22Rv1 (cell line): Measurements from ENCODE around the gene RAB19.

ENCODE experiments used
- H3K27ac ChIP-seq: fragments of 450-650 bp; 2 replicates; pipeline ENCODE4 v1.5.1; 2017
- CTCF ChIP-seq: fragments of 450-650 bp; IDR thresholded peaks from 2 replicates; pipeline ENCODE4 v1.5.1; 2017; ENCODE audit warnings: mild to moderate bottlenecking
- ZFX ChIP-seq: fragments of 450-650 bp; IDR thresholded peaks from 2 replicates; pipeline ENCODE4 v1.6.1; 2017; ENCODE audit warnings: antibody characterized with exemption, borderline replicate concordance

The RAB19 gene

DNA sequence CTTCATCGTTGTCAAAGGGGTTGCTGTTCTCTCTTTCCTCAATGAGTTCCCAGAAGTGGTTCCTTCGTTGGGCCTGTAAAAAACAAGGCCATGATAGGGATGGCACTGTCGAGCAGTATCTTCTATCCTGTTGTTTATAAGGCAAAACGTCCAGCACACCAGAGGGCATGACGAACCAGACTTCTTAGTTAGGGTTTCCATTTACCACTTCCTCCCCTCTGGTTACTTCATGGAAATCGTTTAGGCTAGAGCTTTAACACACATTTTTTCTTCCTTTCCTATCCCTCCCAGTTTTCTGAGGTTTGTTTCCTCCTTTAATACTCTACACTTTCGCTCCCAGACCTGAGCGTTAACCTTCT, 50.8 kb downstream of the RAB19 start:
- TF ChIP-seq ZFX (no peak), CTCF (no peak)
- no peak overlapping the region for H3K27ac ChIP-seq

DNA sequence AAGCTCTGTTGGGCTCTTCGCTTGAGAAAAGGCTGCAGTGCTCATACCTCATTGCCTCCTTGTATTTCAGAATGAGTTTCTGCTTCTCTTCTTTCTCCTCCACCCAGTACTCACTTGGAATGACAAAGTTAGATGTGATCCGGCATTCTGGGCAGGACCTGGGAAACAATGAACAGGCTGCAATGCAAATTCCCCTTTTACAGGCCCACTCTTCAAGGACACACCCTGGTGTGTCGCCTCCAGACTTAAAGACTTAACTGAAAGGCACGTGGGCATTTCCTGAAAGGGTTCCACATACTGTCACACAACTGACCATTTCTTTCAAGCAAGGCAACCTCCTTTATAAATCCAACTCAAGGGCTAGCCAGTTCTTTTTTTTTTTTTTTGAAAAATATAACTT, 51.9 kb downstream of the RAB19 start:
- no peak overlapping the region for H3K27ac ChIP-seq

GRCh38 chr7:140456551-140457051, 52.7 kb downstream of the RAB19 start:
- TF ChIP-seq ZFX (no peak), CTCF (no peak)
- no peak overlapping the region for H3K27ac ChIP-seq

More for the DNA sequence above, 51.9 kb downstream of the RAB19 start:
- TF ChIP-seq CTCF, result no peak
- no peak for TF ChIP-seq ZFX

DNA sequence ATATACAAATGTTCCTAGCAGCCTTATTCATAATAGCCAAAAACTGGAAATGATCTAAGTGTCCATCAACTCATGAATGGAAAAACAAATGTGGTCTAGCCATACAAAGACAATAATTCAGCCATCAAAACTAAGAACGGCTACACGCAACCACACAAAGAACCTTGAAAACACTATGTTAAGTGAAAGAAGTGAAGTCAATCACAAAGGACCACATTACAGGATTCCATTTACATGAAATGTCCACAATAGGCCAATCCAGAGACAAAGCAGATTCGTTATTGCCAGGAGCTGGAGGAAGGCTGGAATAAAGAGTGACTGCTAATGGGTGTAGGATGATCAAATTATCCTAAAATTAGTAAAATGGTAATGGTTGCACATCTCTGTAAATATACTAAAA, 54.3 kb downstream of the RAB19 start:
- no peak for TF ChIP-seq ZFX
- no peak for TF ChIP-seq CTCF
- no peak overlapping the region for H3K27ac ChIP-seq

GRCh38 chr7:140458916-140459315, 55.1 kb downstream of the RAB19 start:
- TF ChIP-seq CTCF (no peak), ZFX (no peak)
- no peak overlapping the region for H3K27ac ChIP-seq

DNA sequence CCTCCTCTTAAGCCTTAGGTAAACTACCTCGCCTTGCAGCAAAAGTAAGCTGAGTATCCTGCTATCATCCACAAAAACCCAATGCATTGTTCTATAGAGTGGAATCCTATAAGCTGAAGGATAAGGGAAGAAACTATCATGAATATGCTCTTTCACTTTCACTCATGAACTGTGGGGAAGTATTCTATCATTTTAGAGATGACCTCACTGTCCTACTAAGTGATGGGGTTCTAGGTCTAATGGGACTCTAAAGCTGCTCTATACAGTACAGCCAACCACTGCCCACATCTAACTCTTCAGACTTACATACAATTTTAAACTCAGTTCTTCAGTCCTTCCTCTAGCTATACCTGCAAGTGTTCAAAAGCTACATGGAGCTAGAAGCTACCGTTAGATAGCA, 59.3 kb downstream of the RAB19 start:
- H3K27ac ChIP-seq, result no peak overlapping the region
- TF ChIP-seq ZFX (no peak), CTCF (no peak)

DNA sequence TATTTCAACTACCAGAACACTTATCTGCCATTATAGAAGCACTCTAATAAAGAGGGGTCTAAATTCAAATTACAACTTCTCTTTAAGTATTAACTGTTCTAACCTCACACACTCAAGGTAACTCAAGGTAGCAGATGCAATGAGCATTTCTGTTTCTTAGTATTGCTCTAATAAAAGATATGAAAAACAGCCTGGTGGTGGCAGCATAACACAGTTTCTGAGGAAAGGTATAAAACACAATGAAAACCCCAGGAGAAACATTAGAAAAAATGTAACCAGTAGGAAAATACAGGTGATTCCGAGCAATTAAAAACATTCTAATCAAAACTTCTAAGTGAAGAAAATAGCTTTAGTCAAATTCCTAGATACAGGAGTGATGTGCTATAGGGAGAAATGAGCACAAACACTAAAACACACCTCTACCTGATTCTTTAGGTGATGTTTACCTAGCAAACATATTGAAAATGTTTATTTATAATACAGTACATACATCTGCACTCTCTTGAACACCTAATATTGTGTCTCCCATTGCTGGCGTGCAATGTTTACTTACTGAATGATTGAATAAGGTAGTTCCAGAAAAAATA, 72.0 kb downstream of the RAB19 start:
- H3K27ac ChIP-seq, result peak overlapping the region; percentile 38; the same call in 1 of the 2 replicates
- no peak for TF ChIP-seq ZFX
- TF ChIP-seq CTCF, result peak; percentile 90
